ENCODE data around the gene AJM1. TPM values are rescaled to one million over a fixed set of nuclear protein-coding genes. Genes with fewer than 3 reads are reported as not detected.

Gene AJM1
- total RNA-seq, 1 donor from 2014 or later, result not detected

DNA sequence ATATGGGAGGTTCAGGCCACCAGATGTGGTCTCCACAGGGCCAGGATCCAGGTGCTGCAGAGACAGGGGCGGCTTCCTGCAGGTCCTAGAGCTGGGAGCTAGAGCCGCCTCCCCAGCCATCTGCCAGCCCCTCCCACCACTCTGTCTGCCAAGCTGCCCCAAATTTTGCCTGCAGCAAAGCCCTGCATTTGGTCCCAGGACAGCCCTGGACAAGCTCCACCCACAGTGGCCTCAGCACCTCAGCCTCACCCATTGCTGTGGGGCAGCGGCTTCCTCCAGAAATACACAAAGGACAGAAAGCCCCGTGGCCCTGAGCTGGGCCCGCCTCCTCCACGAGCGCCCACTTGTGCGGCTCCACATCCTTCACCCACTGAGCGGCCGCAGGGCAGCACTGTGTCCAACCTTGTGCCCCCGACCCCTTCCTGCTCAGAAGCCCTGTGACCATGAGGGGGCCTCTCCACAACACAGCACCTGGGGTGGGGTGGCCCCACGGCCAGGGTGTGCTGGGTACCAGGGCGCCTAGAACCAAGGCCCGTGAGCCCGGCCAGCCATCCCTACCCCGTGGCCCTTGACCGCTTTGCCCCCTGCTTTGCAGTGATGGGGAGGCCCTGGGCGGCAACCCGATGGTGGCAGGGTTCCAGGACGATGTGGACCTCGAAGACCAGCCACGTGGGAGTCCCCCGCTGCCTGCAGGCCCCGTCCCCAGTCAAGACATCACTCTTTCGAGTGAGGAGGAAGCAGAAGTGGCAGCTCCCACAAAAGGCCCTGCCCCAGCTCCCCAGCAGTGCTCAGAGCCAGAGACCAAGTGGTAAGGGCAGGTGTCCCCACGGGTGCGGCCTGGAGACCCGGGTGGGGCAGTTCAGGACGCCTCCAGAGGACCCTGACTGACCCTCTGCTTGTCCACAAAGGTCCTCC is 3.7 kb upstream of the AJM1 start:
- Mint-ChIP-seq H3K27me3 (ENCODE audit: insufficient read depth, low read depth) (peaks cover 14% of the 10 kb centered on the region), H3K36me3 (peaks cover 3% of the 10 kb centered on the region), H3K4me1 (peaks cover 23% of the 10 kb centered on the region), H3K4me3 (no peak overlapping the region), H3K9me3 (no peaks in the 10 kb centered on the region), H3K27ac (no peak overlapping the region)
- Histone ChIP-seq H2AFZ (replicated peaks) (no peak overlapping the region), H4K20me1 (ENCODE audit: low read depth) (peaks cover 40% of the 10 kb centered on the region), H3K27me3 (no peaks in the 10 kb centered on the region), H3K4me1 (peaks cover 23% of the 10 kb centered on the region), H3K79me2 (ENCODE audit: low read depth) (no peaks in the 10 kb centered on the region), H3K27ac (no peak overlapping the region), H3F3A (ENCODE audit: low read depth) (peaks cover 29% of the 10 kb centered on the region), H3K36me3 (no peaks in the 10 kb centered on the region), H3K9me3 (ENCODE audit: low read depth) (no peaks in the 10 kb centered on the region), H3K4me2 (no peak overlapping the region), H3K4me3 (no peak overlapping the region), H3K9ac (no peak overlapping the region)
- no peak for TF ChIP-seq EZH2phosphoT487 (IDR thresholded peaks at IDR 0.05)
- TF ChIP-seq, protein P1, sequence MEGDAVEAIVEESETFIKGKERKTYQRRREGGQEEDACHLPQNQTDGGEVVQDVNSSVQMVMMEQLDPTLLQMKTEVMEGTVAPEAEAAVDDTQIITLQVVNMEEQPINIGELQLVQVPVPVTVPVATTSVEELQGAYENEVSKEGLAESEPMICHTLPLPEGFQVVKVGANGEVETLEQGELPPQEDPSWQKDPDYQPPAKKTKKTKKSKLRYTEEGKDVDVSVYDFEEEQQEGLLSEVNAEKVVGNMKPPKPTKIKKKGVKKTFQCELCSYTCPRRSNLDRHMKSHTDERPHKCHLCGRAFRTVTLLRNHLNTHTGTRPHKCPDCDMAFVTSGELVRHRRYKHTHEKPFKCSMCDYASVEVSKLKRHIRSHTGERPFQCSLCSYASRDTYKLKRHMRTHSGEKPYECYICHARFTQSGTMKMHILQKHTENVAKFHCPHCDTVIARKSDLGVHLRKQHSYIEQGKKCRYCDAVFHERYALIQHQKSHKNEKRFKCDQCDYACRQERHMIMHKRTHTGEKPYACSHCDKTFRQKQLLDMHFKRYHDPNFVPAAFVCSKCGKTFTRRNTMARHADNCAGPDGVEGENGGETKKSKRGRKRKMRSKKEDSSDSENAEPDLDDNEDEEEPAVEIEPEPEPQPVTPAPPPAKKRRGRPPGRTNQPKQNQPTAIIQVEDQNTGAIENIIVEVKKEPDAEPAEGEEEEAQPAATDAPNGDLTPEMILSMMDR (IDR thresholded peaks at IDR 0.05), result no peak
- no peak for TF ChIP-seq EZH2 (IDR thresholded peaks at IDR 0.05)
- no peak for DNase-seq (ENCODE audit: low spot score)

GRCh38 chr9:136839229-136840139 is 2.8 kb upstream of the AJM1 start:
- peaks cover 14% of the 10 kb centered on the region for H3K27me3 Mint-ChIP-seq (ENCODE audit: insufficient read depth, low read depth)
- no peak overlapping the region for H3K9ac ChIP-seq
- H3K27me3 ChIP-seq, result no peaks in the 10 kb centered on the region
- peaks cover 40% of the 10 kb centered on the region for H4K20me1 ChIP-seq (ENCODE audit: low read depth)
- no peaks in the 10 kb centered on the region for H3K36me3 ChIP-seq
- H3K79me2 ChIP-seq (ENCODE audit: low read depth), result no peaks in the 10 kb centered on the region
- H3K4me2 ChIP-seq, result no peak overlapping the region
- no peaks in the 10 kb centered on the region for H3K9me3 ChIP-seq (ENCODE audit: low read depth)
- H3K27ac ChIP-seq, result peak overlapping the region; percentile 74
- peaks cover 23% of the 10 kb centered on the region for H3K4me1 Mint-ChIP-seq
- H3K27ac Mint-ChIP-seq, result peak overlapping the region; percentile 96
- H3K4me1 ChIP-seq, result peaks cover 23% of the 10 kb centered on the region
- peak overlapping the region; percentile 70 for H3K4me3 Mint-ChIP-seq
- H2AFZ ChIP-seq (replicated peaks), result no peak overlapping the region
- DNase-seq (ENCODE audit: low spot score), result no peak
- H3K9me3 Mint-ChIP-seq, result no peaks in the 10 kb centered on the region
- H3K4me3 ChIP-seq, result no peak overlapping the region
- H3F3A ChIP-seq (ENCODE audit: low read depth), result peaks cover 29% of the 10 kb centered on the region
- no peaks in the 10 kb centered on the region for H3K36me3 Mint-ChIP-seq
- no peak for TF ChIP-seq EZH2phosphoT487 (IDR thresholded peaks at IDR 0.05)
- TF ChIP-seq, protein P1 (IDR thresholded peaks at IDR 0.05), result no peak
- no peak for TF ChIP-seq EZH2 (IDR thresholded peaks at IDR 0.05)

- Histone ChIP-seq H3K27ac (peak overlapping the region; percentile 74), H3K27me3 (peaks cover 1% of the 10 kb centered on the region), H3K4me3 (no peak overlapping the region), H4K20me1 (ENCODE audit: low read depth) (peaks cover 40% of the 10 kb centered on the region), H3K4me1 (peaks cover 23% of the 10 kb centered on the region), H3K9me3 (ENCODE audit: low read depth) (no peaks in the 10 kb centered on the region), H3K4me2 (peak overlapping the region; percentile 14), H3K79me2 (ENCODE audit: low read depth) (no peaks in the 10 kb centered on the region), H2AFZ (replicated peaks) (no peak overlapping the region), H3F3A (ENCODE audit: low read depth) (peaks cover 29% of the 10 kb centered on the region), H3K36me3 (no peaks in the 10 kb centered on the region), H3K9ac (no peak overlapping the region)
- peak; percentile 51 for DNase-seq (ENCODE audit: low spot score)
- TF ChIP-seq, protein P1 (IDR thresholded peaks at IDR 0.05), result no peak
- TF ChIP-seq EZH2 (IDR thresholded peaks at IDR 0.05) (no peak), EZH2phosphoT487 (IDR thresholded peaks at IDR 0.05) (no peak)
- Mint-ChIP-seq H3K27ac (peak overlapping the region; percentile 96), H3K9me3 (no peaks in the 10 kb centered on the region), H3K4me1 (peaks cover 23% of the 10 kb centered on the region), H3K4me3 (peak overlapping the region; percentile 70), H3K36me3 (no peaks in the 10 kb centered on the region), H3K27me3 (ENCODE audit: insufficient read depth, low read depth) (peaks cover 14% of the 10 kb centered on the region)
These were observed 2.0 kb upstream of the AJM1 start for GRCh38 chr9:136840140-136840876.
